ENCODE measurements around the gene CTNNA3.
"Not testable (repeated sequence)": the region's sequence is repeated elsewhere in the genome, so short reads cannot be mapped to it uniquely, and the experiment has no call there.

The CTNNA3 gene

DNA sequence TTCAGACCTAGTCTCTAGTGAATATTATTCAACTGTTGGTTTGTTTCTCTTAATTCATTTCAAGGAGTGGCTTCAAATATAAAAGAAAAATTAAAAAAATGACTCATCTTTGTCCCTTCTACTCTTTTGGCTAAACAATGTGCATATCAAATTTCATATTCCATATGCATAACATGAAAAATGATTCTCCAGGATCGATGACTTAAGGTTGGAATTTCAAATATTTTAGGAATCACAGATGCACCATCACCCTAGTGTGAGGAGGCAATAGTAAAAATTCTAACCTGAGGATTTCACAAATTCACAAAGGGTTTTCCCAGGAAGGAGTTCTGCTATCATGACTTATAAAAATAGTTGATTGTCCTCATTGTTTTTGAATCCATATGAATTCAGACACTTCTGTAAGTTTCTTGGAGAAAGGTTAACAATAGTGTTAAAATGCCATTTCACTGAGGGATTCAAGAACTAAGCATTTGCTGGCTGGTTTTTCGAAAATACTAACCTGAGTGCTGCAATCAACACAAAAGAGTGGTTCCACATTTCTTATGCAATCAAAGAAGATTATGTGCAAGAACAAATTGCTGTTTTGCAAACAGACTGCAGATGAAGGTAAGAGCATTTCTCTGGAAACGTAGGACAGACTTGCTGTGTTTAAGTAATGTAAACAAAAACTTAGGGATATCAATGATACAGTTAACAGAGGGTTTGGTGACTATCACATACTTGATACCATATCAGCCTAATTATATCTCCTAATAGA, 1317.7 kb downstream of the CTNNA3 start:
- Histone ChIP-seq H3K27me3 (ENCODE audit: control insufficient read depth, insufficient read depth, low read length) (no peaks in the 10 kb centered on the region), H2AFZ (no peak overlapping the region), H3K4me1 (no peaks in the 10 kb centered on the region), H3K4me2 (ENCODE audit: low read length) (no peak overlapping the region), H3K27ac (no peak overlapping the region), H3K9ac (no peak overlapping the region), H3K36me3 (ENCODE audit: control insufficient read depth, insufficient read depth, low read length) (no peaks in the 10 kb centered on the region), H3K9me3 (ENCODE audit: control insufficient read depth, low read length) (no peaks in the 10 kb centered on the region), H3K79me2 (no peaks in the 10 kb centered on the region), H3K4me3 (ENCODE audit: low read depth, low read length) (no peak overlapping the region)
- TF ChIP-seq, protein P1, sequence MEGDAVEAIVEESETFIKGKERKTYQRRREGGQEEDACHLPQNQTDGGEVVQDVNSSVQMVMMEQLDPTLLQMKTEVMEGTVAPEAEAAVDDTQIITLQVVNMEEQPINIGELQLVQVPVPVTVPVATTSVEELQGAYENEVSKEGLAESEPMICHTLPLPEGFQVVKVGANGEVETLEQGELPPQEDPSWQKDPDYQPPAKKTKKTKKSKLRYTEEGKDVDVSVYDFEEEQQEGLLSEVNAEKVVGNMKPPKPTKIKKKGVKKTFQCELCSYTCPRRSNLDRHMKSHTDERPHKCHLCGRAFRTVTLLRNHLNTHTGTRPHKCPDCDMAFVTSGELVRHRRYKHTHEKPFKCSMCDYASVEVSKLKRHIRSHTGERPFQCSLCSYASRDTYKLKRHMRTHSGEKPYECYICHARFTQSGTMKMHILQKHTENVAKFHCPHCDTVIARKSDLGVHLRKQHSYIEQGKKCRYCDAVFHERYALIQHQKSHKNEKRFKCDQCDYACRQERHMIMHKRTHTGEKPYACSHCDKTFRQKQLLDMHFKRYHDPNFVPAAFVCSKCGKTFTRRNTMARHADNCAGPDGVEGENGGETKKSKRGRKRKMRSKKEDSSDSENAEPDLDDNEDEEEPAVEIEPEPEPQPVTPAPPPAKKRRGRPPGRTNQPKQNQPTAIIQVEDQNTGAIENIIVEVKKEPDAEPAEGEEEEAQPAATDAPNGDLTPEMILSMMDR (IDR thresholded peaks at IDR 0.05), result no peak

GRCh38 chr10:66368146-66368545, 1327.8 kb downstream of the CTNNA3 start:
- Histone ChIP-seq H2AFZ (no peak overlapping the region), H3K36me3 (ENCODE audit: control insufficient read depth, insufficient read depth, low read length) (no peaks in the 10 kb centered on the region), H3K27ac (no peak overlapping the region), H3K79me2 (no peaks in the 10 kb centered on the region), H3K9me3 (ENCODE audit: control insufficient read depth, low read length) (no peaks in the 10 kb centered on the region), H3K9ac (no peak overlapping the region), H3K4me1 (no peaks in the 10 kb centered on the region), H3K4me2 (ENCODE audit: low read length) (no peak overlapping the region), H3K27me3 (ENCODE audit: control insufficient read depth, insufficient read depth, low read length) (no peaks in the 10 kb centered on the region), H3K4me3 (ENCODE audit: low read depth, low read length) (no peak overlapping the region)
- TF ChIP-seq, protein P1 (IDR thresholded peaks at IDR 0.05), result no peak

- H3K79me2 ChIP-seq, result no peaks in the 10 kb centered on the region
- no peaks in the 10 kb centered on the region for H3K9me3 ChIP-seq (ENCODE audit: control insufficient read depth, low read length)
- H3K4me1 ChIP-seq, result no peaks in the 10 kb centered on the region
- H3K4me2 ChIP-seq (ENCODE audit: low read length), result no peak overlapping the region
- TF ChIP-seq, protein P1 (IDR thresholded peaks at IDR 0.05), result no peak
- H3K4me3 ChIP-seq (ENCODE audit: low read depth, low read length), result no peak overlapping the region
- H3K9ac ChIP-seq, result no peak overlapping the region
- H2AFZ ChIP-seq, result no peak overlapping the region
- no peak overlapping the region for H3K27ac ChIP-seq
- H3K27me3 ChIP-seq (ENCODE audit: control insufficient read depth, insufficient read depth, low read length), result no peaks in the 10 kb centered on the region
- H3K36me3 ChIP-seq (ENCODE audit: control insufficient read depth, insufficient read depth, low read length), result no peaks in the 10 kb centered on the region
Measured at GRCh38 chr10:66366163-66366562, 1329.8 kb downstream of the CTNNA3 start.

GRCh38 chr10:66365686-66366085, 1330.3 kb downstream of the CTNNA3 start:
- Histone ChIP-seq H3K9me3 (ENCODE audit: control insufficient read depth, low read length) (no peaks in the 10 kb centered on the region), H3K4me1 (no peaks in the 10 kb centered on the region), H3K4me3 (ENCODE audit: low read depth, low read length) (no peak overlapping the region), H2AFZ (no peak overlapping the region), H3K36me3 (ENCODE audit: control insufficient read depth, insufficient read depth, low read length) (no peaks in the 10 kb centered on the region), H3K27ac (no peak overlapping the region), H3K79me2 (no peaks in the 10 kb centered on the region), H3K9ac (no peak overlapping the region), H3K4me2 (ENCODE audit: low read length) (no peak overlapping the region), H3K27me3 (ENCODE audit: control insufficient read depth, insufficient read depth, low read length) (no peaks in the 10 kb centered on the region)
- TF ChIP-seq, protein P1 (IDR thresholded peaks at IDR 0.05), result no peak

- H3K4me2 ChIP-seq (ENCODE audit: low read length), result no peak overlapping the region
- H3K9me3 ChIP-seq (ENCODE audit: control insufficient read depth, low read length), result no peaks in the 10 kb centered on the region
- no peaks in the 10 kb centered on the region for H3K79me2 ChIP-seq
- no peaks in the 10 kb centered on the region for H3K27me3 ChIP-seq (ENCODE audit: control insufficient read depth, insufficient read depth, low read length)
- TF ChIP-seq, protein P1 (IDR thresholded peaks at IDR 0.05), result no peak
- no peaks in the 10 kb centered on the region for H3K36me3 ChIP-seq (ENCODE audit: control insufficient read depth, insufficient read depth, low read length)
- H3K27ac ChIP-seq, result no peak overlapping the region
- H3K9ac ChIP-seq, result no peak overlapping the region
- H2AFZ ChIP-seq, result no peak overlapping the region
- no peaks in the 10 kb centered on the region for H3K4me1 ChIP-seq
- no peak overlapping the region for H3K4me3 ChIP-seq (ENCODE audit: low read depth, low read length)
Measured at GRCh38 chr10:66362522-66362921, 1333.5 kb downstream of the CTNNA3 start.

DNA sequence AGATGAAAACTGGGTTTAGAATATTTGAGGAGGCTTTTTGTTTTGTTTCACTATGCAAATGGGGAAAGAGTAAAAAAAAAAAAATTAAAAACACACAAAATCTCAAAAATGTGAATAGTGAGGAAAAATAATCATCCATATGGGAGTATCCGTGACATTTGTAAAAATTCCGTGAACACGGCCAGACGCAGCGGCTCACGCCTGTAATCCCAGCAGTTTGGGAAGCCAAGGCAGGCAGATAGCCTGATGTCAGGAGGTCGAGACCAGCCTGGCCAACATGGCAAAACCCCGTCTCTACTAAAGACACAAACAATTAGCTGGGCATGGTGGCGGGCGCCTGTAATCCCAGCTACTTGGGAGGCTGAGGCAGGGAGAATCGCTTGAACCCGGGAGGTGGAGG, 1342.2 kb downstream of the CTNNA3 start:
- H3K9ac ChIP-seq; H3K79me2 ChIP-seq; H3K4me2 ChIP-seq (ENCODE audit: low read length); H2AFZ ChIP-seq; H3K4me3 ChIP-seq (ENCODE audit: low read depth, low read length); H3K27me3 ChIP-seq (ENCODE audit: control insufficient read depth, insufficient read depth, low read length); H3K4me1 ChIP-seq; H3K36me3 ChIP-seq (ENCODE audit: control insufficient read depth, insufficient read depth, low read length); H3K27ac ChIP-seq; H3K9me3 ChIP-seq (ENCODE audit: control insufficient read depth, low read length): not testable (repeated sequence)

All from parathyroid adenoma (tissue), 2 donors.